DOHH2 (cell line): ENCODE results near the gene RAD51B.

Experiments
- EZH2phosphoT487 ChIP-seq: fragments of 200-600 bp; sonication (generic); IDR thresholded peaks from 2 replicates; pipeline ENCODE4 v1.6.1; 2017; ENCODE audit warnings: borderline replicate concordance, mild to moderate bottlenecking, antibody characterized with exemption, low read length, moderate library complexity, mixed read lengths
- TF ChIP-seq, protein P1 (sequence below): fragments of 200-600 bp; sonication (generic); IDR thresholded peaks from one replicate; pipeline ENCODE4 v1.5.1; 2014; ENCODE audit warnings: antibody characterized with exemption, mild to moderate bottlenecking, low read depth, low read length; ENCODE audit not compliant: poor library complexity, severe bottlenecking

DNA sequence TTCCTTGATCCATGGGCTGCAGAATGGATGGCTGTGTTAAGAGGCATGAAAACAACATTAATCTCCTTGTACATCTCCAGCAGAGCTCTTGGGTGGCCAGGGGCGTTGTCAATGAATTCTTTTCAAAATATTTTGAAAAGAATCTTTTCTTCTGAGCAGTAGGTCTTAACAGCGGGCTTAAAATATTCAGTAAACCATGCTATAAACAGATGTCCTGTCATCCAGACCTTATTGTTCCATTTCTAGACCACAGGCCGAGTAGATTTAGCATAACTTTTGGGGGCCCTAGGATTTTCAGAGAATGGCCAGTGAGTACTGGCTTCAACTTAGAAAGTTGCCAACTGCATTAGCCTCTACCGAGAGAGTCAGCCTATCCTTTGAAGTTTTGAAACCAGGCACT is 130.2 kb downstream of the RAD51B start:
- TF ChIP-seq, protein P1, sequence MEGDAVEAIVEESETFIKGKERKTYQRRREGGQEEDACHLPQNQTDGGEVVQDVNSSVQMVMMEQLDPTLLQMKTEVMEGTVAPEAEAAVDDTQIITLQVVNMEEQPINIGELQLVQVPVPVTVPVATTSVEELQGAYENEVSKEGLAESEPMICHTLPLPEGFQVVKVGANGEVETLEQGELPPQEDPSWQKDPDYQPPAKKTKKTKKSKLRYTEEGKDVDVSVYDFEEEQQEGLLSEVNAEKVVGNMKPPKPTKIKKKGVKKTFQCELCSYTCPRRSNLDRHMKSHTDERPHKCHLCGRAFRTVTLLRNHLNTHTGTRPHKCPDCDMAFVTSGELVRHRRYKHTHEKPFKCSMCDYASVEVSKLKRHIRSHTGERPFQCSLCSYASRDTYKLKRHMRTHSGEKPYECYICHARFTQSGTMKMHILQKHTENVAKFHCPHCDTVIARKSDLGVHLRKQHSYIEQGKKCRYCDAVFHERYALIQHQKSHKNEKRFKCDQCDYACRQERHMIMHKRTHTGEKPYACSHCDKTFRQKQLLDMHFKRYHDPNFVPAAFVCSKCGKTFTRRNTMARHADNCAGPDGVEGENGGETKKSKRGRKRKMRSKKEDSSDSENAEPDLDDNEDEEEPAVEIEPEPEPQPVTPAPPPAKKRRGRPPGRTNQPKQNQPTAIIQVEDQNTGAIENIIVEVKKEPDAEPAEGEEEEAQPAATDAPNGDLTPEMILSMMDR, result no peak
- no peak for TF ChIP-seq EZH2phosphoT487
